B cell (primary cell): ENCODE data around the gene C20orf173.

ENCODE experiments used
- EZH2 ChIP-seq: IDR thresholded peaks from 2 replicates; pipeline ENCODE4 v1.6.1; 2012; ENCODE audit warnings: borderline replicate concordance, low read depth, mild to moderate bottlenecking, moderate library complexity, low read length; ENCODE audit not compliant: insufficient read depth, poor library complexity, severe bottlenecking
- TF ChIP-seq, protein P1 (sequence below): fragments of 200-600 bp; IDR thresholded peaks from one replicate; pipeline ENCODE4 v1.8.0; 2022; ENCODE audit warnings: antibody characterized with exemption, mild to moderate bottlenecking

DNA sequence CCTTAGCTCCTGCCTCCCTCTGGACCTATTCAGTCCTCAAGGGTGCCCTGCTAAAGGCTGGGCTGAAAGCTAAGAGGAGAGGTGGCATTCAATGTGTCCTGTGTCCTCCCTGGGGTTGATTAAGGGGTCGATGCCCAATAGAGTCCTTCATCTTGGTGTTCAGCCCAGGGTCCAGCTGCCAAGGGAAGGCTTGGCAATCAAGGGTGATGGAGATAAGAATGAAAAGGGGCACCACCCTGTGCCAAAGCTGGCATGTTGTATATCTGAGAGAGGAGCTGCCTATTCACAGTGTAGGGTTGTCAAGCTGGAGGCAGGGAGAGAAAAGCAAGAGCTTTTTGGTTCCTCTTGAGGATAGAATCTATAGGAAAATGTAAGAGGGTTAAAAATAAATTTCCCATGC, 12.3 kb downstream of the C20orf173 start:
- TF ChIP-seq, protein P1, sequence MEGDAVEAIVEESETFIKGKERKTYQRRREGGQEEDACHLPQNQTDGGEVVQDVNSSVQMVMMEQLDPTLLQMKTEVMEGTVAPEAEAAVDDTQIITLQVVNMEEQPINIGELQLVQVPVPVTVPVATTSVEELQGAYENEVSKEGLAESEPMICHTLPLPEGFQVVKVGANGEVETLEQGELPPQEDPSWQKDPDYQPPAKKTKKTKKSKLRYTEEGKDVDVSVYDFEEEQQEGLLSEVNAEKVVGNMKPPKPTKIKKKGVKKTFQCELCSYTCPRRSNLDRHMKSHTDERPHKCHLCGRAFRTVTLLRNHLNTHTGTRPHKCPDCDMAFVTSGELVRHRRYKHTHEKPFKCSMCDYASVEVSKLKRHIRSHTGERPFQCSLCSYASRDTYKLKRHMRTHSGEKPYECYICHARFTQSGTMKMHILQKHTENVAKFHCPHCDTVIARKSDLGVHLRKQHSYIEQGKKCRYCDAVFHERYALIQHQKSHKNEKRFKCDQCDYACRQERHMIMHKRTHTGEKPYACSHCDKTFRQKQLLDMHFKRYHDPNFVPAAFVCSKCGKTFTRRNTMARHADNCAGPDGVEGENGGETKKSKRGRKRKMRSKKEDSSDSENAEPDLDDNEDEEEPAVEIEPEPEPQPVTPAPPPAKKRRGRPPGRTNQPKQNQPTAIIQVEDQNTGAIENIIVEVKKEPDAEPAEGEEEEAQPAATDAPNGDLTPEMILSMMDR: no peak
- no peak for TF ChIP-seq EZH2
